Activated naive CD8-positive, alpha-beta T cell treated with anti-CD3 and anti-CD28 coated beads, Interleukin-2, amount 50 U/mL, for 24 hours (primary cell): Measurements from ENCODE around the gene DDIT4L.
"Not testable (repeated sequence)": the region's sequence is repeated elsewhere in the genome, so short reads cannot be mapped to it uniquely, and the experiment has no call there.

Experiments used
- ATAC-seq: fragments of 150-1000 bp; cut with Tn5 transposase; one replicate; pipeline ENCODE4 v1.10.0; 2021
- DNase-seq: peaks from one replicate; pipeline ENCODE4 v3.0.0; 2021
- H3K27ac Mint-ChIP-seq: one replicate; pipeline ENCODE4 v1.8.0; 2021; ENCODE audit warnings: mild to moderate bottlenecking, mixed read lengths
- H3K27me3 Mint-ChIP-seq: one replicate; pipeline ENCODE4 v1.8.0; 2021; ENCODE audit warnings: mixed read lengths
- H3K36me3 Mint-ChIP-seq: one replicate; pipeline ENCODE4 v1.8.0; 2021; ENCODE audit warnings: low read depth, mixed read lengths
- H3K4me1 Mint-ChIP-seq: one replicate; pipeline ENCODE4 v1.8.0; 2021; ENCODE audit warnings: mixed read lengths
- H3K4me3 Mint-ChIP-seq: one replicate; pipeline ENCODE4 v1.8.0; 2021; ENCODE audit warnings: mild to moderate bottlenecking, moderate library complexity, mixed read lengths
- H3K9me3 Mint-ChIP-seq: one replicate; pipeline ENCODE4 v1.8.0; 2021; ENCODE audit warnings: mixed read lengths

Gene DDIT4L

GRCh38 chr4:100137320-100137719, 52.9 kb downstream of the DDIT4L start:
- not testable (repeated sequence) for H3K4me1 Mint-ChIP-seq, DNase-seq, H3K27ac Mint-ChIP-seq, H3K36me3 Mint-ChIP-seq, H3K27me3 Mint-ChIP-seq, ATAC-seq, H3K4me3 Mint-ChIP-seq
- H3K9me3 Mint-ChIP-seq: peaks cover 16% of the 10 kb centered on the region
